Endothelial cell of umbilical vein (primary cell): ENCODE results near the gene ABCB6. TPM values are rescaled to one million over a fixed set of nuclear protein-coding genes. Genes with fewer than 3 reads are reported as not detected.

Experiments used
- BruUV-seq: library from RNA; stranded (reverse); fragments of 400-500 nt; replicated peaks from 2 replicates; lab custom pipeline; 2021; lab: Mats Ljungman, UMichigan
- CTCF ChIA-PET: fragments of 300-600, 350-600 bp; sonication (Branson Sonifier 250); formaldehyde crosslinking; loops from one replicate; lab custom pipeline; 2021; ENCODE audit warnings: antibody characterized with exemption, inconsistent platforms; lab: Charles Lee
- POLR2A ChIA-PET: fragments of 300-600, 350-600 bp; sonication (Branson Sonifier 250); formaldehyde crosslinking; loops from one replicate; lab custom pipeline; 2021; ENCODE audit warnings: antibody characterized with exemption, inconsistent platforms; lab: Charles Lee
- DNase-seq: peaks from one replicate; pipeline ENCODE4 v3.0.0-alpha.2; 2011; ENCODE audit warnings: low read depth, low spot score
- FAIRE-seq: peaks from 2 replicates; lab custom pipeline; 2011; peaks lifted over from hg19 to GRCh38; lab: Jason Lieb, UNC
- H2AFZ ChIP-seq: 2 replicates; pipeline ENCODE4 v1.6.0; 2012; ENCODE audit warnings: low read depth, low read length, control low read depth, inconsistent platforms
- H3K27ac ChIP-seq: 2 replicates; pipeline ENCODE4 v1.5.1; 2011; ENCODE audit warnings: low read depth, mild to moderate bottlenecking, control low read depth, low read length, moderate library complexity; ENCODE audit not compliant: insufficient read depth
- H3K27me3 ChIP-seq, 2 experiments: 2 replicates each; pipeline versions ENCODE4 v1.6.0 to v1.6.1; 2011; ENCODE audit warnings: low read length in 2 of 2, mixed read lengths in 1 of 2; ENCODE audit not compliant: control insufficient read depth in 2 of 2, insufficient read depth in 2 of 2
- H3K36me3 ChIP-seq, 2 experiments: 2 replicates in 1 of 2; 3 replicates in 1 of 2; pipeline ENCODE4 v1.5.1; 2011; ENCODE audit warnings: low read length in 2 of 2, mild to moderate bottlenecking in 1 of 2, moderate library complexity in 1 of 2; ENCODE audit not compliant: control insufficient read depth in 2 of 2, insufficient read depth in 2 of 2; ENCODE audit errors: extremely low read depth in 1 of 2
- H3K4me1 ChIP-seq: 3 replicates; pipeline ENCODE4 v1.5.1; 2011; ENCODE audit warnings: mild to moderate bottlenecking, low read length; ENCODE audit not compliant: control insufficient read depth, insufficient read depth; ENCODE audit errors: extremely low read depth
- H3K4me2 ChIP-seq: 2 replicates; pipeline ENCODE4 v1.6.1; 2011; ENCODE audit warnings: low read length, control low read depth, mixed read lengths; ENCODE audit not compliant: insufficient read depth
- H3K4me3 ChIP-seq, 3 experiments: fragments of 200-600 bp in 1 of 3; sonication (generic), shearing (Covaris generic) in 1 of 3; replicated peaks in 1 of 3; 2 replicates each; pipeline ENCODE4 v1.5.1; 2011 to 2016; ENCODE audit warnings: control low read depth in 3 of 3, low read length in 3 of 3, mild to moderate bottlenecking in 2 of 3, inconsistent platforms in 1 of 3, low read depth in 1 of 3, moderate library complexity in 1 of 3; ENCODE audit not compliant: insufficient read depth in 1 of 3
- H3K79me2 ChIP-seq: 2 replicates; pipeline ENCODE4 v1.6.0; 2012; ENCODE audit warnings: low read length, inconsistent platforms; ENCODE audit not compliant: control insufficient read depth, insufficient read depth
- H3K9ac ChIP-seq: replicated peaks from 2 replicates; pipeline ENCODE3; 2011; ENCODE audit warnings: low read length, control low read depth; ENCODE audit not compliant: insufficient read depth; ENCODE audit errors: extremely low read depth
- H3K9me1 ChIP-seq: replicated peaks from 3 replicates; pipeline ENCODE4 v1.6.0; 2011; ENCODE audit warnings: mild to moderate bottlenecking, low read length; ENCODE audit not compliant: control insufficient read depth, insufficient read depth; ENCODE audit errors: extremely low read depth
- H3K9me3 ChIP-seq: replicated peaks from 2 replicates; pipeline ENCODE4 v1.5.1; 2012; ENCODE audit warnings: low read length, inconsistent platforms; ENCODE audit not compliant: control insufficient read depth, insufficient read depth
- H4K20me1 ChIP-seq: replicated peaks from 2 replicates; pipeline ENCODE3; 2011; ENCODE audit warnings: mild to moderate bottlenecking, low read length; ENCODE audit not compliant: control insufficient read depth, insufficient read depth; ENCODE audit errors: extremely low read depth
- CTCF ChIP-seq, 2 donors: IDR thresholded peaks; 1 replicate in 1 of 2; 2 replicates in 1 of 2; pipeline ENCODE4 v1.5.1; 2011; ENCODE audit warnings: low read length in 2 of 2, mild to moderate bottlenecking in 2 of 2, moderate library complexity in 2 of 2, control low read depth in 1 of 2, inconsistent platforms in 1 of 2, low read depth in 1 of 2; ENCODE audit not compliant: insufficient read depth in 1 of 2; ENCODE audit errors: extremely low read depth in 1 of 2
- EZH2 ChIP-seq: IDR thresholded peaks from 2 replicates; pipeline ENCODE4 v1.6.1; 2012; ENCODE audit warnings: borderline replicate concordance, low read depth, mild to moderate bottlenecking, moderate library complexity, low read length, inconsistent platforms; ENCODE audit not compliant: severe bottlenecking
- FOS ChIP-seq: IDR thresholded peaks from 2 replicates; pipeline ENCODE4 v1.6.1; 2011; ENCODE audit warnings: mild to moderate bottlenecking, low read length, moderate library complexity, borderline replicate concordance; ENCODE audit not compliant: insufficient read depth
- GATA2 ChIP-seq: IDR thresholded peaks from 2 replicates; pipeline ENCODE4 v1.7.0; 2011; ENCODE audit warnings: low read depth, mild to moderate bottlenecking, moderate library complexity, mixed read lengths, low read length; ENCODE audit not compliant: insufficient read length, insufficient read depth
- JUN ChIP-seq: IDR thresholded peaks from 2 replicates; pipeline ENCODE4 v1.6.1; 2011; ENCODE audit warnings: borderline replicate concordance, low read depth; ENCODE audit not compliant: insufficient read length, insufficient read depth
- MYC ChIP-seq: IDR thresholded peaks from one replicate; pipeline ENCODE4 v1.6.1; 2011; ENCODE audit warnings: mild to moderate bottlenecking, low read depth, low read length
- POLR2A ChIP-seq: IDR thresholded peaks from 2 replicates; pipeline ENCODE4 v1.6.1; 2012; ENCODE audit warnings: low read depth, mild to moderate bottlenecking, control low read depth, low read length
- POLR2AphosphoS5 ChIP-seq: IDR thresholded peaks from 2 replicates; pipeline ENCODE4 v1.6.1; 2012; ENCODE audit warnings: low read depth, mild to moderate bottlenecking, control low read depth, low read length, moderate library complexity; ENCODE audit not compliant: insufficient read depth
- dilution Hi-C: fragments of 300-500 bp; cut with MboI; formaldehyde crosslinking; loops from one replicate; pipeline ENCODE4 v1.15.0; 2019; ENCODE audit warnings: low sequenced_read_pairs; ENCODE audit not compliant: extremely low pct_ligation_motif_present
- intact Hi-C: fragments of 100-400 bp; cut with micrococcal nuclease; formaldehyde crosslinking; loops from one replicate; pipeline ENCODE4 v1.10.0; 2022
- polyA plus RNA-seq, 4 experiments: library from polyadenylated mRNA; depleted of rRNA in 3 of 4; stranded (reverse) in 3 of 4; unstranded in 1 of 4; fragments of >200 nt; gene quantifications; 2 replicates each; pipeline versions ENCODE4 v1.2.1 to v1.2.3, GENCODE V29; 2011 to 2012; ENCODE audit warnings: missing spikeins in 1 of 4
- total RNA-seq: library from RNA; stranded (reverse); gene quantifications from 2 replicates; pipeline ENCODE4 v1.2.3, GENCODE V29; 2021
- TF ChIP-seq, protein P1 (sequence below): IDR thresholded peaks from 2 replicates; pipeline ENCODE4 v1.6.1; 2011; ENCODE audit not compliant: insufficient read depth, insufficient read length

Gene ABCB6
- total and polyA plus RNA-seq, 2 donors (not counting 3 experiments of a cell fraction or from before 2014, with no cell fraction given): 25.7 to 32.5 TPM

- DNase-seq (peak; percentile 93), FAIRE-seq (peak; percentile 87)
- Histone ChIP-seq H3K9ac (peak within 1 kb of the TSS; percentile 81), H3K27ac (peak within 1 kb of the TSS; percentile 62), H3K36me3 (peaks cover 15 to 38% of the 10 kb centered on the region in 2 experiments), H3K27me3 (no peaks in the 10 kb centered on the region), H3K4me3 (peak within 1 kb of the TSS; percentile 44 to 81 (median 67)), H3K79me2 (peaks cover 22% of the 10 kb centered on the region), H2AFZ (peak within 1 kb of the TSS; percentile 88), H3K9me3 (no peaks in the 10 kb centered on the region), H3K9me1 (no peaks in the 10 kb centered on the region), H3K4me2 (peak within 1 kb of the TSS; percentile 95), H4K20me1 (no peaks in the 10 kb centered on the region), H3K4me1 (peaks cover 18% of the 10 kb centered on the region)
- intact Hi-C loops: loop anchor here (1.0 to 5.0 kb wide), 9 partner anchors 17 to 610 kb away; partner anchors contain the start of genes ABCB6, ANKZF1, ATG9A and CNOT9
- ChIA-PET CTCF (interaction anchor here (2.8 to 3.4 kb wide), 3 partner anchors 23 to 117 kb away, joined by 9 to 18 read pairs (median 14); partner anchors contain the start of gene ZFAND2B), POLR2A (no interaction called here)
- TSS peak; percentile 78 for BruUV-seq
- peak; percentile 63 for TF ChIP-seq FOS
- TF ChIP-seq GATA2: no peak
- peak; percentile 98 for TF ChIP-seq POLR2AphosphoS5
- no peak for TF ChIP-seq EZH2
- peak in 1 of 2 donors; percentile 25 for TF ChIP-seq CTCF (IDR thresholded peaks at IDR 0.05; ENCODE audit: extremely low read depth in 1 of 2, insufficient read depth in 1 of 2, low read depth in 1 of 2, low read length in 2 of 2)
- TF ChIP-seq, protein P1, sequence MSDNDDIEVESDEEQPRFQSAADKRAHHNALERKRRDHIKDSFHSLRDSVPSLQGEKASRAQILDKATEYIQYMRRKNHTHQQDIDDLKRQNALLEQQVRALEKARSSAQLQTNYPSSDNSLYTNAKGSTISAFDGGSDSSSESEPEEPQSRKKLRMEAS: peak; percentile 89
- TF ChIP-seq MYC: no peak
- peak; percentile 97 for TF ChIP-seq POLR2A
- TF ChIP-seq JUN: no peak
- dilution Hi-C loops: no loop called here
These were observed 41.0 kb downstream of the ABCB6 start, which contains the start of gene RETREG2 for GRCh38 chr2:219177552-219178376. TSS of gene RETREG2 (plus strand) at chr2:219178275. CDS start at chr2:219178353, 78 bp downstream.
